ENCODE measurements around the gene KLK11.

Gene KLK11

GRCh38 chr19:51010066-51010795 lies 16.2 kb downstream of the KLK11 start:
- Histone ChIP-seq H3K4me1 (ENCODE audit: low read length) (no peaks in the 10 kb centered on the region), H3K27ac (ENCODE audit: low read length) (no peak overlapping the region), H4K20me1 (ENCODE audit: insufficient read depth, low read length) (no peaks in the 10 kb centered on the region), H3K4me3 (ENCODE audit: low read length) (no peak overlapping the region), H2AFZ (ENCODE audit: low read length) (no peak overlapping the region), H3K79me2 (ENCODE audit: low read length) (no peaks in the 10 kb centered on the region), H3K27me3 (replicated peaks; ENCODE audit: insufficient read depth, low read length) (peaks cover 3% of the 10 kb centered on the region; the same call in 1 of the 2 replicates), H3K9me2 (replicated peaks; ENCODE audit: insufficient read depth, low read length) (no peaks in the 10 kb centered on the region), H3K4me2 (ENCODE audit: low read depth, low read length) (no peak overlapping the region), H3K36me3 (replicated peaks; ENCODE audit: insufficient read depth, low read length) (no peaks in the 10 kb centered on the region), H3F3A (ENCODE audit: insufficient read depth, low read length) (no peaks in the 10 kb centered on the region), H3K9me3 (replicated peaks; ENCODE audit: insufficient read depth, low read length) (no peaks in the 10 kb centered on the region), H3K9ac (ENCODE audit: low read length) (no peak overlapping the region)
- TF ChIP-seq EZH2phosphoT487 (IDR thresholded peaks at IDR 0.05; ENCODE audit: low read length), result no peak
- no peak for TF ChIP-seq EZH2 (optimal IDR thresholded peaks at IDR 0.05; ENCODE audit: low read depth, low read length)
- no peak for TF ChIP-seq CTCF (IDR thresholded peaks at IDR 0.05; ENCODE audit: low read length)
- DNase-seq, result no peak

- Histone ChIP-seq H3K4me2 (ENCODE audit: low read depth, low read length) (no peak overlapping the region), H3K27ac (ENCODE audit: low read length) (no peak overlapping the region), H4K20me1 (ENCODE audit: insufficient read depth, low read length) (no peaks in the 10 kb centered on the region), H3K36me3 (replicated peaks; ENCODE audit: insufficient read depth, low read length) (no peaks in the 10 kb centered on the region), H3K9ac (ENCODE audit: low read length) (no peak overlapping the region), H3K79me2 (ENCODE audit: low read length) (no peaks in the 10 kb centered on the region), H3K4me3 (ENCODE audit: low read length) (no peak overlapping the region), H2AFZ (ENCODE audit: low read length) (no peak overlapping the region), H3K9me3 (replicated peaks; ENCODE audit: insufficient read depth, low read length) (no peaks in the 10 kb centered on the region), H3K27me3 (replicated peaks; ENCODE audit: insufficient read depth, low read length) (peaks cover 3% of the 10 kb centered on the region; the same call in 1 of the 2 replicates), H3K9me2 (replicated peaks; ENCODE audit: insufficient read depth, low read length) (no peaks in the 10 kb centered on the region), H3K4me1 (ENCODE audit: low read length) (no peaks in the 10 kb centered on the region), H3F3A (ENCODE audit: insufficient read depth, low read length) (no peaks in the 10 kb centered on the region)
- TF ChIP-seq EZH2phosphoT487 (IDR thresholded peaks at IDR 0.05; ENCODE audit: low read length) (no peak), CTCF (IDR thresholded peaks at IDR 0.05; ENCODE audit: low read length) (no peak), EZH2 (optimal IDR thresholded peaks at IDR 0.05; ENCODE audit: low read depth, low read length) (no peak)
- DNase-seq, result no peak
These were observed 17.1 kb downstream of the KLK11 start for GRCh38 chr19:51009061-51009891.

GRCh38 chr19:51007488-51007887 lies 18.9 kb downstream of the KLK11 start:
- H3K9me3 ChIP-seq (replicated peaks; ENCODE audit: insufficient read depth, low read length), result no peaks in the 10 kb centered on the region
- H3K9me2 ChIP-seq (replicated peaks; ENCODE audit: insufficient read depth, low read length), result no peaks in the 10 kb centered on the region
- no peak overlapping the region for H3K27ac ChIP-seq (ENCODE audit: low read length)
- H2AFZ ChIP-seq (ENCODE audit: low read length), result no peak overlapping the region
- H3K79me2 ChIP-seq (ENCODE audit: low read length), result no peaks in the 10 kb centered on the region
- DNase-seq, result no peak
- no peaks in the 10 kb centered on the region for H4K20me1 ChIP-seq (ENCODE audit: insufficient read depth, low read length)
- TF ChIP-seq EZH2 (optimal IDR thresholded peaks at IDR 0.05; ENCODE audit: low read depth, low read length) (no peak), CTCF (IDR thresholded peaks at IDR 0.05; ENCODE audit: low read length) (no peak), EZH2phosphoT487 (IDR thresholded peaks at IDR 0.05; ENCODE audit: low read length) (no peak)
- no peaks in the 10 kb centered on the region for H3K36me3 ChIP-seq (replicated peaks; ENCODE audit: insufficient read depth, low read length)
- peaks cover 7% of the 10 kb centered on the region; the same call in 1 of the 2 replicates for H3K27me3 ChIP-seq (replicated peaks; ENCODE audit: insufficient read depth, low read length)
- H3K9ac ChIP-seq (ENCODE audit: low read length), result no peak overlapping the region
- H3K4me3 ChIP-seq (ENCODE audit: low read length), result no peak overlapping the region
- no peaks in the 10 kb centered on the region for H3K4me1 ChIP-seq (ENCODE audit: low read length)
- H3F3A ChIP-seq (ENCODE audit: insufficient read depth, low read length), result no peaks in the 10 kb centered on the region
- H3K4me2 ChIP-seq (ENCODE audit: low read depth, low read length), result no peak overlapping the region

Measured in MM.1S (cell line).